NT2/D1 (cell line): ENCODE results near the gene SREBF2.

Source experiments
- SUZ12 ChIP-seq: IDR thresholded peaks from 2 replicates; pipeline ENCODE4 v1.6.1; 2011; ENCODE audit not compliant: insufficient read length, insufficient read depth; ENCODE audit errors: extremely low read depth
- YY1 ChIP-seq: IDR thresholded peaks from 2 replicates; pipeline ENCODE4 v1.6.1; 2011; ENCODE audit not compliant: insufficient read length, insufficient read depth
- ZNF274 ChIP-seq: IDR thresholded peaks from 2 replicates; pipeline ENCODE4 v1.6.1; 2011; ENCODE audit warnings: mild to moderate bottlenecking, low read depth, low read length

DNA sequence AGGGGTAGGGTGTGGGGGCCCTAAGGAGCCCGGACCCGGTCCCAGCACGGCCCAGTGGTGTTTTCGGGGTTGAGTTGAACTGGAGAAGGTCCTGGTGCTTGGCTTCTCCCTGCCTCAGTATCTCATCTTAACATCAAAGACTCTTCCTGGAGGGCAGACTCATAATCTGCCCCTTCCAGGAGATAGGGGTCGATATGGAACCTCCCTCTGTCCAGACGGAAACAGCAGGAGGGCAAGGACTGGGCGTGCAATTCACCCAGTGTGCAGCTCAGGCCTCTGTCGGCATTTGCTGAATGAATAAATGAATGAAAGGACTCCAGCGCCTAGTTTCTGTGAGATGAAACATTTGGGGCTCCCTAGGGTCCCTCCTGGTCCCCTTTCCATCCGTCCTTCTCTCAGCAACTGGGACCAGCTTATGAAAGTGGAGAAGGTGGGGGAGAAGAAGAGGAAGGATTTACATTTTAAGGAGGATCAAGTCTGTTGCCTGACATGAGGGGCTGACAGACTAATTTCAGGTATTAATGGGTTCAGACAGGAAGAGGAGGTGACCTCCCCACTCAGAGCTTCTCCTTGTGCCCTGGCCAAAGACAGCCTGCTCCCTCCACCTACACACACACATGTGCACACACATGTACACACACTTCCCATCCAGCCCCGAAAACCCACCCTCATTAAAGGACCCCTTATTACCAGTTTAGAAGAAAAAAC is 83.0 kb downstream of the SREBF2 start:
- TF ChIP-seq SUZ12: no peak
- TF ChIP-seq ZNF274: no peak
- TF ChIP-seq YY1: no peak
